HepG2 (cell line): ENCODE data around the gene SSC4D. TPM values are rescaled to one million over a fixed set of nuclear protein-coding genes. Genes with fewer than 3 reads are reported as not detected.

Experiments
- CEBPB ChIP-seq: IDR thresholded peaks from 2 replicates; pipeline ENCODE4 v1.6.1; 2011; ENCODE audit warnings: low read depth, low read length, improper control_type of control experiment, borderline replicate concordance
- EP300 ChIP-seq, 3 experiments: sonication (generic) in 1 of 3; formaldehyde crosslinking in 1 of 3; IDR thresholded peaks; 2 replicates each; pipeline versions ENCODE4 v1.5.1 to v1.6.1; 2011 to 2020; ENCODE audit warnings: low read depth in 2 of 3, low read length in 2 of 3, borderline replicate concordance in 1 of 3, improper control_type of control experiment in 1 of 3, mild to moderate bottlenecking in 1 of 3, missing genetic modification reagents in 1 of 3, moderate library complexity in 1 of 3
- HDAC1 ChIP-seq: sonication (generic); formaldehyde crosslinking; IDR thresholded peaks from 2 replicates; pipeline ENCODE4 v1.5.1; 2020; ENCODE audit warnings: mild to moderate bottlenecking, missing genetic modification reagents
- HOXA3 ChIP-seq: sonication (generic); formaldehyde crosslinking; IDR thresholded peaks from 2 replicates; pipeline ENCODE4 v1.5.0; 2020; ENCODE audit warnings: missing genetic modification reagents
- KDM5B ChIP-seq: sonication (generic); formaldehyde crosslinking; IDR thresholded peaks from 2 replicates; pipeline ENCODE4 v1.4.0; 2020; ENCODE audit warnings: missing genetic modification reagents, mild to moderate bottlenecking, borderline replicate concordance
- LCORL ChIP-seq, 2 experiments: fragments of 450-650 bp in 1 of 2; sonication (generic) in 1 of 2; formaldehyde crosslinking in 1 of 2; IDR thresholded peaks; 2 replicates each; pipeline versions ENCODE4 v1.5.0 to v1.6.1; 2017 to 2020; ENCODE audit warnings: antibody characterized with exemption in 1 of 2, missing genetic modification reagents in 1 of 2
- NONO ChIP-seq, 2 experiments: fragments of 450-650 bp in 1 of 2; sonication (generic) in 1 of 2; formaldehyde crosslinking in 1 of 2; IDR thresholded peaks in 1 of 2; conservative IDR thresholded peaks in 1 of 2; 2 replicates each; pipeline versions ENCODE4 v1.6.1 to v1.8.0; 2017 to 2022; ENCODE audit warnings: mild to moderate bottlenecking in 1 of 2, missing genetic modification reagents in 1 of 2, moderate library complexity in 1 of 2
- RXRB ChIP-seq: IDR thresholded peaks from 2 replicates; pipeline ENCODE4 v1.6.1; 2016; ENCODE audit warnings: borderline replicate concordance, missing genetic modification reagents, missing compliant biosample characterization
- SRSF1 ChIP-seq: fragments of 200-400 bp; formaldehyde crosslinking; optimal IDR thresholded peaks from 2 replicates; pipeline ENCODE3; 2017; ENCODE audit warnings: mild to moderate bottlenecking, low read depth, low read length, moderate library complexity
- TCF7L2 ChIP-seq: IDR thresholded peaks from 2 replicates; pipeline ENCODE4 v1.6.1; 2011; ENCODE audit warnings: mild to moderate bottlenecking, low read depth, low read length, moderate library complexity
- YEATS4 ChIP-seq: sonication (generic); formaldehyde crosslinking; IDR thresholded peaks from 2 replicates; pipeline ENCODE4 v1.4.0; 2020; ENCODE audit warnings: missing genetic modification reagents, borderline replicate concordance
- ZNF75D ChIP-seq: sonication (generic); formaldehyde crosslinking; IDR thresholded peaks from 2 replicates; pipeline ENCODE4 v1.8.1; 2023; ENCODE audit warnings: missing genetic modification reagents, mild to moderate bottlenecking, borderline replicate concordance
- polyA plus RNA-seq, 8 experiments: library from polyadenylated mRNA; depleted of rRNA in 3 of 8; stranded (reverse) in 7 of 8; unstranded in 1 of 8; fragments of >200 nt; fragmentation: Illumina TruSeq in 4 of 8; extraction: Trizol in 4 of 8; gene quantifications; 2 replicates each; pipeline versions ENCODE4 v1.2.1 to v1.2.3, GENCODE V29; 2011 to 2016; ENCODE audit warnings: low read depth in 4 of 8, missing spikeins in 1 of 8, mixed read lengths in 1 of 8; ENCODE audit not compliant: insufficient read depth in 1 of 8
- total RNA-seq, 5 experiments: library from RNA; depleted of rRNA; stranded (reverse); fragments of >200 nt; fragmentation: Illumina TruSeq; extraction: Trizol; gene quantifications; 2 replicates each; pipeline ENCODE4 v1.2.3, GENCODE V29; 2016; ENCODE audit warnings: low read depth in 1 of 5
- TF ChIP-seq, protein P1 (sequence below): sonication (generic); formaldehyde crosslinking; IDR thresholded peaks from 2 replicates; pipeline ENCODE4 v1.5.1; 2020; ENCODE audit warnings: mild to moderate bottlenecking, missing genetic modification reagents, borderline replicate concordance
- TF ChIP-seq, protein P2 (sequence below): IDR thresholded peaks from 2 replicates; pipeline ENCODE4 v1.6.1; 2016; ENCODE audit warnings: control low read depth
- TF ChIP-seq, protein P3 (sequence below): sonication (generic); formaldehyde crosslinking; IDR thresholded peaks from 2 replicates; pipeline ENCODE4 v1.5.1; 2020; ENCODE audit warnings: mild to moderate bottlenecking, moderate library complexity, missing genetic modification reagents

The SSC4D gene
- total and polyA plus RNA-seq, 2 of the 13 experiments (the other 11 are each of a cell fraction or from before 2014, with no cell fraction given) = 33.3 to 63.8 TPM

- TF ChIP-seq, protein P1, sequence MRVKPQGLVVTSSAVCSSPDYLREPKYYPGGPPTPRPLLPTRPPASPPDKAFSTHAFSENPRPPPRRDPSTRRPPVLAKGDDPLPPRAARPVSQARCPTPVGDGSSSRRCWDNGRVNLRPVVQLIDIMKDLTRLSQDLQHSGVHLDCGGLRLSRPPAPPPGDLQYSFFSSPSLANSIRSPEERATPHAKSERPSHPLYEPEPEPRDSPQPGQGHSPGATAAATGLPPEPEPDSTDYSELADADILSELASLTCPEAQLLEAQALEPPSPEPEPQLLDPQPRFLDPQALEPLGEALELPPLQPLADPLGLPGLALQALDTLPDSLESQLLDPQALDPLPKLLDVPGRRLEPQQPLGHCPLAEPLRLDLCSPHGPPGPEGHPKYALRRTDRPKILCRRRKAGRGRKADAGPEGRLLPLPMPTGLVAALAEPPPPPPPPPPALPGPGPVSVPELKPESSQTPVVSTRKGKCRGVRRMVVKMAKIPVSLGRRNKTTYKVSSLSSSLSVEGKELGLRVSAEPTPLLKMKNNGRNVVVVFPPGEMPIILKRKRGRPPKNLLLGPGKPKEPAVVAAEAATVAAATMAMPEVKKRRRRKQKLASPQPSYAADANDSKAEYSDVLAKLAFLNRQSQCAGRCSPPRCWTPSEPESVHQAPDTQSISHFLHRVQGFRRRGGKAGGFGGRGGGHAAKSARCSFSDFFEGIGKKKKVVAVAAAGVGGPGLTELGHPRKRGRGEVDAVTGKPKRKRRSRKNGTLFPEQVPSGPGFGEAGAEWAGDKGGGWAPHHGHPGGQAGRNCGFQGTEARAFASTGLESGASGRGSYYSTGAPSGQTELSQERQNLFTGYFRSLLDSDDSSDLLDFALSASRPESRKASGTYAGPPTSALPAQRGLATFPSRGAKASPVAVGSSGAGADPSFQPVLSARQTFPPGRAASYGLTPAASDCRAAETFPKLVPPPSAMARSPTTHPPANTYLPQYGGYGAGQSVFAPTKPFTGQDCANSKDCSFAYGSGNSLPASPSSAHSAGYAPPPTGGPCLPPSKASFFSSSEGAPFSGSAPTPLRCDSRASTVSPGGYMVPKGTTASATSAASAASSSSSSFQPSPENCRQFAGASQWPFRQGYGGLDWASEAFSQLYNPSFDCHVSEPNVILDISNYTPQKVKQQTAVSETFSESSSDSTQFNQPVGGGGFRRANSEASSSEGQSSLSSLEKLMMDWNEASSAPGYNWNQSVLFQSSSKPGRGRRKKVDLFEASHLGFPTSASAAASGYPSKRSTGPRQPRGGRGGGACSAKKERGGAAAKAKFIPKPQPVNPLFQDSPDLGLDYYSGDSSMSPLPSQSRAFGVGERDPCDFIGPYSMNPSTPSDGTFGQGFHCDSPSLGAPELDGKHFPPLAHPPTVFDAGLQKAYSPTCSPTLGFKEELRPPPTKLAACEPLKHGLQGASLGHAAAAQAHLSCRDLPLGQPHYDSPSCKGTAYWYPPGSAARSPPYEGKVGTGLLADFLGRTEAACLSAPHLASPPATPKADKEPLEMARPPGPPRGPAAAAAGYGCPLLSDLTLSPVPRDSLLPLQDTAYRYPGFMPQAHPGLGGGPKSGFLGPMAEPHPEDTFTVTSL (CRISPR knock-in tag) = 0 out of 2 replicates have a peak, but pooled peaks have one; percentile 17
- TF ChIP-seq CEBPB (peak; percentile 33; the same call in 1 of the 2 replicates), NONO (IDR thresholded peaks at IDR 0.05) (no peak), NONO (CRISPR knock-in tag; conservative IDR thresholded peaks at IDR 0.05) (peak; percentile 34; the same call in 1 of the 2 replicates), YEATS4 (CRISPR knock-in tag) (no peak), HDAC1 (CRISPR knock-in tag) (peak; percentile 48; the same call in 1 of the 2 replicates), RXRB (CRISPR knock-in tag) (peak; percentile 29; the same call in 1 of the 2 replicates), EP300 (IDR thresholded peaks at IDR 0.05; ENCODE audit: low read depth in 2 of 2, low read length in 2 of 2) (peak in 1 of 2 experiments; percentile 85; a peak in 2 of 4 replicates), EP300 (CRISPR knock-in tag; IDR thresholded peaks at IDR 0.05; ENCODE audit: borderline replicate concordance) (no peak), SRSF1 (peak; percentile 85), KDM5B (CRISPR knock-in tag) (0 out of 2 replicates have a peak, but pooled peaks have one; percentile 47), ZNF75D (CRISPR knock-in tag) (no peak), LCORL (IDR thresholded peaks at IDR 0.05) (no peak), LCORL (CRISPR knock-in tag; IDR thresholded peaks at IDR 0.05) (peak; percentile 71), TCF7L2 (peak; percentile 27; the same call in 1 of the 2 replicates), HOXA3 (CRISPR knock-in tag) (0 out of 2 replicates have a peak, but pooled peaks have one; percentile 46)
- TF ChIP-seq, protein P2, sequence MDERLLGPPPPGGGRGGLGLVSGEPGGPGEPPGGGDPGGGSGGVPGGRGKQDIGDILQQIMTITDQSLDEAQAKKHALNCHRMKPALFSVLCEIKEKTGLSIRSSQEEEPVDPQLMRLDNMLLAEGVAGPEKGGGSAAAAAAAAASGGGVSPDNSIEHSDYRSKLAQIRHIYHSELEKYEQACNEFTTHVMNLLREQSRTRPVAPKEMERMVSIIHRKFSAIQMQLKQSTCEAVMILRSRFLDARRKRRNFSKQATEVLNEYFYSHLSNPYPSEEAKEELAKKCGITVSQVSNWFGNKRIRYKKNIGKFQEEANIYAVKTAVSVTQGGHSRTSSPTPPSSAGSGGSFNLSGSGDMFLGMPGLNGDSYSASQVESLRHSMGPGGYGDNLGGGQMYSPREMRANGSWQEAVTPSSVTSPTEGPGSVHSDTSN (CRISPR knock-in tag) = no peak
- TF ChIP-seq, protein P3, sequence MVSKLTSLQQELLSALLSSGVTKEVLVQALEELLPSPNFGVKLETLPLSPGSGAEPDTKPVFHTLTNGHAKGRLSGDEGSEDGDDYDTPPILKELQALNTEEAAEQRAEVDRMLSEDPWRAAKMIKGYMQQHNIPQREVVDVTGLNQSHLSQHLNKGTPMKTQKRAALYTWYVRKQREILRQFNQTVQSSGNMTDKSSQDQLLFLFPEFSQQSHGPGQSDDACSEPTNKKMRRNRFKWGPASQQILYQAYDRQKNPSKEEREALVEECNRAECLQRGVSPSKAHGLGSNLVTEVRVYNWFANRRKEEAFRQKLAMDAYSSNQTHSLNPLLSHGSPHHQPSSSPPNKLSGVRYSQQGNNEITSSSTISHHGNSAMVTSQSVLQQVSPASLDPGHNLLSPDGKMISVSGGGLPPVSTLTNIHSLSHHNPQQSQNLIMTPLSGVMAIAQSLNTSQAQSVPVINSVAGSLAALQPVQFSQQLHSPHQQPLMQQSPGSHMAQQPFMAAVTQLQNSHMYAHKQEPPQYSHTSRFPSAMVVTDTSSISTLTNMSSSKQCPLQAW (CRISPR knock-in tag) = no peak
Observed at GRCh38 chr7:76408121-76408560, 1.4 kb downstream of the SSC4D start (continued).
